BE2C (cell line): ENCODE data around the gene SRCIN1.

Experiments
- DNase-seq: peaks from one replicate; pipeline ENCODE4 v3.0.0-alpha.2; 2020
- H3K27me3 ChIP-seq: fragments of 250-450 bp; sonication (Bioruptor Pico); 2 replicates; pipeline ENCODE4 v1.5.1; 2020; ENCODE audit warnings: mild to moderate bottlenecking
- H3K36me3 ChIP-seq: fragments of 250-450 bp; sonication (Bioruptor Pico); 2 replicates; pipeline ENCODE4 v1.5.1; 2020; ENCODE audit warnings: mild to moderate bottlenecking
- H3K4me1 ChIP-seq: fragments of 250-450 bp; sonication (Bioruptor Pico); 2 replicates; pipeline ENCODE4 v1.5.1; 2020
- H3K4me3 ChIP-seq: 2 replicates; pipeline ENCODE4 v1.5.1; 2011; ENCODE audit warnings: low read depth, low read length
- H3K9me3 ChIP-seq: fragments of 250-450 bp; sonication (Bioruptor Pico); 2 replicates; pipeline ENCODE4 v1.5.1; 2020
- CTCF ChIP-seq: IDR thresholded peaks from 2 replicates; pipeline ENCODE4 v1.5.1; 2012; ENCODE audit warnings: mild to moderate bottlenecking, low read depth, low read length

SRCIN1 gene

GRCh38 chr17:38617074-38617860 is 11.5 kb upstream of the SRCIN1 start:
- Histone ChIP-seq H3K4me1 (peaks cover 3% of the 10 kb centered on the region; the same call in 1 of the 2 replicates), H3K27me3 (no peaks in the 10 kb centered on the region; the same call in 1 of the 2 replicates), H3K36me3 (no peaks in the 10 kb centered on the region), H3K4me3 (no peak overlapping the region), H3K9me3 (no peaks in the 10 kb centered on the region)
- DNase-seq: peak; percentile 37
- TF ChIP-seq CTCF: no peak

- Histone ChIP-seq H3K4me3 (no peak overlapping the region), H3K36me3 (no peaks in the 10 kb centered on the region), H3K9me3 (no peaks in the 10 kb centered on the region; the same call in 1 of the 2 replicates), H3K27me3 (no peaks in the 10 kb centered on the region), H3K4me1 (peaks cover 3% of the 10 kb centered on the region; the same call in 1 of the 2 replicates)
- DNase-seq: no peak
- no peak for TF ChIP-seq CTCF
Measured at GRCh38 chr17:38616361-38616760, 10.6 kb upstream of the SRCIN1 start.

GRCh38 chr17:38613981-38614779 is 8.4 kb upstream of the SRCIN1 start:
- H3K27me3 ChIP-seq: no peaks in the 10 kb centered on the region
- TF ChIP-seq CTCF: no peak
- H3K36me3 ChIP-seq: no peaks in the 10 kb centered on the region
- no peaks in the 10 kb centered on the region; the same call in 1 of the 2 replicates for H3K9me3 ChIP-seq
- H3K4me3 ChIP-seq: no peak overlapping the region
- DNase-seq: no peak
- peaks cover 3% of the 10 kb centered on the region; the same call in 1 of the 2 replicates for H3K4me1 ChIP-seq

- Histone ChIP-seq H3K9me3 (no peaks in the 10 kb centered on the region; the same call in 1 of the 2 replicates), H3K27me3 (no peaks in the 10 kb centered on the region), H3K4me3 (no peak overlapping the region), H3K36me3 (no peaks in the 10 kb centered on the region), H3K4me1 (peaks cover 3% of the 10 kb centered on the region; the same call in 1 of the 2 replicates)
- TF ChIP-seq CTCF: no peak
- no peak for DNase-seq
Measured at GRCh38 chr17:38613525-38613980, 7.8 kb upstream of the SRCIN1 start.

- no peak for TF ChIP-seq CTCF
- Histone ChIP-seq H3K27me3 (peaks cover 7% of the 10 kb centered on the region), H3K36me3 (no peaks in the 10 kb centered on the region), H3K4me1 (no peaks in the 10 kb centered on the region), H3K9me3 (no peaks in the 10 kb centered on the region; the same call in 1 of the 2 replicates), H3K4me3 (no peak overlapping the region)
- DNase-seq: no peak
Measured at GRCh38 chr17:38611872-38612376, 6.2 kb upstream of the SRCIN1 start.
